Activated CD8-positive, alpha-beta memory T cell treated with anti-CD3 and anti-CD28 coated beads for 4 hours (primary cell): ENCODE measurements around the gene PCCA.
"Not testable (repeated sequence)": the region's sequence is repeated elsewhere in the genome, so short reads cannot be mapped to it uniquely, and the experiment has no call there.

Experiments used
- DNase-seq, 2 donors: peaks; one replicate each; pipeline ENCODE4 v3.0.0-alpha.2; 2020; ENCODE audit warnings: low read depth in 2 of 2

The PCCA gene

DNA sequence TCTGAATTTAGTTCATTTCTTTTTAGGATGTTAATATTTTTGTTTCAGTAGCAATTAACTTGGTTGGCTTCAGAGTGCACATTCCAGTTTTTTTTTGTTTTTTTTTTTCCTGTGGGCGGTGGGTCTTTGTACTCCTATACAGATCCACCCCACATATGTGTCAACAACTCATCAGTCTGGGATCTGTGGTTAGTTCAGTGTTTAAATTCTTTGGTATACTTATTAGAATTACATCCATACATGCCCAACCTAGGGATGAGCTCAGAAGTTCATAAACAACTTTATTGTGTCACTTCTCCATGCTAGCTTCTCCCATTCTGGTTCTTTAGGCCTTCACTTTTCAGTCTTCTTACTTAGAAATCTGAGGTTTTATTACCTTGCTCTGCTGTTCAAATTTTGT, 50.9 kb downstream of the PCCA start:
- no peak for DNase-seq

DNA sequence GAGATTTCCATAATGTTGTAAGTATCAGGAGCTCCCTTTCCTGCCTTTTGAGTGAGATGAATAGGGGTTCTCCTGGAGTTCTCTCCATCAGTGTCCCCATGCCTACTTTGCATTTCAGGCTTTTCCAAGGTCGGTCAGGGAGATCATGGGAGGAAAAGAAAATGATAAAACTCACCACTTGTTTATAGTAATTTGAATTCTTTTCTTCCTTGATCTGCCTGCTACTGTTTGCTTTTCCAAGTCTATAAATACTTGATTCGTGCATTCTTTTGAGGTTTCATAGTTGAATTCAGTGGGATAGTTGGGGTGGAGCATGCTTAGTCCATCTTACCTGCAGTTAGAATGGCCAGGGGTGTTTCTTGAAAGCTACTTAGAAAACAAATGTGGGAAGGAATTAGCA, 51.5 kb downstream of the PCCA start:
- DNase-seq, result no peak

DNA sequence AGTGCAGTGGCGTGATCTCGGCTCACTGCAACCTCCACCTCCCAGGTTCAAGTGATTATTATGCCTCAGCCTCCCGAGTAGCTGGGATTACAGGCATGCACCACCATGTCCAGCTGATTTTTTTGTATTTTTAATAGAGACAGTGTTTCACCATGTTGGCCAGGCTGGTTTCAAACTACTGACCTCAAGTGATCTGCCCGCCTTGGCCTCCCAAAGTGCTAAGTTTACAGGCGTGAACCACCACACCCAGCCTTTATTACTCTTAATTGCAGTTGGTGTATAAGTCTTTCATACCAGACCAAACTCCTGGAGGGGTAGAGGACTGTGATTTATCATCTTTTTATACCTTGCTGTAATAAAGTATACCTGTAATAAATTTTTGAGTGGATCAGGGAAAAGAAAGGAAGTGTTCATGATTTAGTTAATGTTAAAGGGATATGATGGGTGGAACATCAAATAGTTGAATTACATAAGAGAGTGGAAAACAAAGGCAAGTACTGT, 52.6 kb downstream of the PCCA start:
- DNase-seq, result not testable (repeated sequence)

DNA sequence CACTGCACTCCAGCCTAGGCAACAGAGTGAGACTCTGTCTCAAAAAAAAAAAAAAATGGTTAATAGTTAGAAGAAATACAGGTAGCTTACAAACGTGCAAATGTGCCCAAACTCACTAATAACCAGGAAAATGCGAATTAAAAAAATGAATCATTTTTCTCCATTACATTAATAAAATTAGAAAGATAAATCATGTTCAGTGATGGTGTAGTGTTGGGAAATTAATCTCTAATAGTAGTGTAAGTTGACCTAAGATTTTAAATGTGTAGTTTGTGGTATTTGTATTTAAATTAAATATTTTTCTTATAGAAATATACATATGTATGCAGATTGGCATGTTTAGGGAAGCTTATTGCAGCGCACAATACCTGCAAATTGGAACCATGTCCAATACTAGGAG, 57.6 kb downstream of the PCCA start:
- no peak for DNase-seq

DNA sequence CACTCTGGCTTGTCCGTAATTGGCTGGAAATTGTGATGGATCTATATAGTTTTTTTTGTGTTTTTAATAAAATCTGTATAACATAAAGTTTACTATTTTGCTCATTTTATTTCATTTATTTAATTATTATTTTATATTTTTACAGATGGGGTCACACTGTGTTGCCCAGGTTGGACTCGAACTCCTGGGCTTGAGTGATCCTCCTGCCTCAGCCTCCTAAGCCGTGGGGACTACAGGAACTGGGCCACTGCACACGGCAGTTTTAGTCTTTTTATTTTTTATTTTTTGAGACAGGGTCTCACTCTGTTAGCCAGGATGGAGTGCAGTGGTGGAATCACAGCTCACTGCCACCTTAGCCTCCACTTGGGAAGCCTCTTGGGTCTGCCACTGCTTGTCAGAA, 58.9 kb downstream of the PCCA start:
- DNase-seq, result no peak

DNA sequence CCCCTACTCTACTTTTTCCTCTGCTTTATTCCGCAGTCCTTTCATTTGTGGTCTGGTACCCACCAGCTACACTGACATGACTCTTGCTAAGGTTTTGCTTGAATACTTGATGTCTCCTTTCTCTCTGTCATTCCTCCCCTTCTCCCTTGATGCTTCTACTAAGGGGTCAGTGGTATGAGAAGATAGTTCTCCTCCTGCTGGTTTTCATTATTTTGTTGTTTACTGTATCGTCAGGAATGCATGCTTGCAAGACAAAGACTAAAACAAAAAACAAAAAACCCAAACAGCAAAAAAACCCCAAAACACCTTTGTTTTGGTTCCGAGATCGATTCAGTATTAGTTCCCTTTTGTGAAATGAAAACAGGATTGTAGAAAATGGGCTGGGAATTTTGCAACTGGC, 59.5 kb downstream of the PCCA start:
- no peak for DNase-seq

DNA sequence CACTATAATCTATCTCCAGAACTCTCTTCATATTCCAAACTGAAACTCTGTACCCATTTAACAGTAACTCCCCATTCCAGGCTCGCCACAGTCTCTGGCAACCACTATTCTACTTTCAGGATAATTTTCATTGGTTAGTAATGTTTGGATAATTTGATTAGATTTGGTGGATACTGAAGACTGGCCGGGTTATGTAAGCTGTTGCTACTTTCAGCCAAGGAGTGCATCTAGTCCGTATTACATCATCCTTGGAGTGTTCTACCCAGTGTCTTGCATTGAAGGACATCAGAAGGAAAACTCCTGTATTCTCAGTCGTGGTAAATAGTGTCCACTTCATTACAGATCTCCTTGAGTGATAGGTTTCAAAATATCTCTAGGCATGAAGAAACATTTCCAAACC, 60.5 kb downstream of the PCCA start:
- no peak for DNase-seq

DNA sequence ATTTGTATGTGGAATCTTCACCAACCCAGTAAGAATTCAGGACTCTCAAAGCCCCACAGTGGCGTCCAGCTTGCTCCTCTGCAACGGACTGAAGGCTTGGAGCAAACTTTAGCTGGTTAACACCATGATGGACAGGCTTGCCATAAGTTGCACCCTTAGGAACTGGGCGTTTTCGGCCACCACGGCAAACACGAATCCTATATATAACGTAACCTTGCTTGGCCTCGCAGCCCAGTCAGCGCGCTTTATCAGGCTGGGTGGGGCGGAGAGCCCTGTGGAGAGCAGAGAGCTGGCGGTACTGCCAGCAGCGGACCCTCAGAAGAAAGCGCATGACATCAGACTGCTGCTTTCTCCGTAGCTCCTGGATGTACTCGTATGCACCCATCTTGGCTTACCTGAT, 61.8 kb downstream of the PCCA start:
- DNase-seq, result not testable (repeated sequence)

DNA sequence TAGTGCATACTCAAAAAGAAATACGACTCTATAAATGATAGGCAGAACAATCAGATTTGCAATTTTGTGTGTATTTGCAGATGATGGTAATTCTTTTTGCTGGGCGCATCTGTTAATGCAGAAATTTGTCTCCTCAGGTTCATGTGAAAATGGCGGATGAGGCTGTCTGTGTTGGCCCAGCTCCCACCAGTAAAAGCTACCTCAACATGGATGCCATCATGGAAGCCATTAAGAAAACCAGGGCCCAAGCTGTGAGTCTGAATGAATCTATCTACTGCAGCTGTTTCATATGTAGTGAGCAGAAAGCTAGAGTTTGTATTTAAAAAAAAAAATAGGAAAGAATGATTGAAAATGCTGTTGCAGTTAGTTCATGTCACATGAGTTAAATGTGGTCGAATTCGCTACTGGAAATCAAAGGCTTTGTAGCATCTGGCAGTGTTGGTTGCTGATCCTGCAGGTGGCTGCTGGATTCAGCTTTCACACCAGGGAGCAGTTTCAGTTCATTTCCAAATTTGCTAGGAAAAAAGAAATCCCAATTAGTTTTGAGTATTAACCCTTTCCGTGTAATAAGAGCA, 66.0 kb downstream of the PCCA start:
- DNase-seq, result no peak

DNA sequence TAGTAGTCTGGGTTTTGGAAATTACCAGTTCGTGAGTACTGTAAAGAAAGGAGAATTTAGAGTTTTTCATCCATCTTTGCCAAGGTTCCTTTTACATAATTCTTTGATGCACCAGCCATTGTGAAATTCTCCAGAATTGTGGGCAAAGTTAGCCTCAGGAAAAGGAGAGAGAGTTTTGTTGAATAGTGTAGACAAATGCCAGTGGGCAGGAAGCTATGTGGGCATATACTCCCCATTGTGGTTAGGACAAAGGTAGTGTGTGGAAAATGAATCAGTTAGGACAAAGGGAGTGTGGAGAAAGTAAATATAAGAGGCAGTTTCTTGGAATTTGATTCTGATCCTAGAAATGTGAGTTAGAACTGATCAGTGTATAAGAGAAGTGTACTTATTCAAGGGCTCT, 67.9 kb downstream of the PCCA start:
- no peak for DNase-seq

DNA sequence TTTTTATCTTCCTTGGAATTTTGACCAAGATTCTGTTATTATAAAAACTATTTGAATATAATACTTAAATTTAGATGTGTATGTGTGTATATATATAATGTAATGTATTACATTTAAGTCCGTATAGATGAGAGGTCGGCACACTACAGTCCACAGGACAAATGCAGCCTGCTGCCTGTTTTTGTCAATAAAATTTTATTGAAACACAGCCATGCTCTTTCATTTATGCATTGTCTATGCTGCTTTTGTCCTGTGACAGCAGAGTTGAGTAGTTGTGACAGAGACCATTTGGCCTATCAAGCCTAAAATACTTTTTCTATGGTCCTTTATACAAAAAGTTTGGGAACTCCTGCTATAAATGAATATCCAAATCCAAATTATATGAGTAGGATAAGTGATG, 69.7 kb downstream of the PCCA start:
- no peak for DNase-seq

DNA sequence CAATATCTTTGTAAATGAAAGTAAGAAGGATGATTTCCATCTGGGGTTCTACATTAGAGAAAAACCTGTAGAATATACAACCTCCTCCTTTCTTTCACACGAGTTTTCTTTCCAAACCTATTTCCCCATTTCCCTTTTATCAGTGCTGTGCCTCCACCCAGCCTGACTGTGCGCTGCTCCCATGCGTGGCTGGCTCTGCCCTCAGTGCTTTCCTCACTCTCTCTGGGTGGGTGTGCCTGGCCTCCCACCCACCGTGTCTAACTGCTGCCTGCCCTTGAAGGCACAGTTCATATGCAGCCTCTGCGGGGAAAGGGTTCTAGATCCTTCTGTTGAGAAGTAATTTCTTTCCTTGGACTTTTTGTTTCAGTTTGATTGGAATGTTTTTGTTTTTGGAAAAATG, 70.7 kb downstream of the PCCA start:
- no peak for DNase-seq

DNA sequence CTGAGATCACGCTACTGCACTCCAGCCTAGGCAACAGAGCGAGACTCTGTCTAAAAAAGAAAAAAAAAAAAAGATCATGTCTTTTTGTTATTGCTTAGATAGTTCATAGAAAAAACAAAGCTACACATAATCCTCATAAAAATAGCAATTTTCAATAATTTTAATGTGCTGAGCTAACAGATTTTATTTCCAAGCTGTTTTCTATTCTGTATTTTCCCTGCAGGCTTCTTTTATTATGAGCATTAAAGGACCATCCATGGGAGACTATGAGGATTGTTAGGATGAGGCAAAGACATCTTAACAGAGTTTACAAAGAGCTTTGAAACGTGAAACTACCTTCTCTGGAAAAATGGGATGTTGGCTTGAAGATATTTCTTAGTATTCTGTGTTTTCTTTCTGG, 71.6 kb downstream of the PCCA start:
- DNase-seq, result no peak

DNA sequence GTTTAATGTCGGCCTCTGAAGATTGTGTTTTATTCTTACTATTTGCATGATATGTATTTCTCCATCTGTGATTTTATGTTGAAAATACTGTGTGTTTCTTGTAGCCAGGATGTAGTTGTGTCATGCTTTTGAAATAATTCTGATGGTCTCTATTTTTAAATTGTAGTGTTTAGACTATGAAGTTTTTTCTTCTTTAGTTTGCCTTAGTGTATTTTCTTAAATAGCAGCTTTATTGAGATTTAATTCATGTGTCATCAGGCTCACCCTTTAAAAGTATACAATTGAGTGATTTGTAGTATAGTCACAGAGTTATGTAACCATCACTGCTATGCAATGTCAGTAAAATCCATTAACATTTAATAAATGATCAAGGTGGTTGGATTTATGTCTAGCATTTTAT, 74.5 kb downstream of the PCCA start:
- no peak for DNase-seq

DNA sequence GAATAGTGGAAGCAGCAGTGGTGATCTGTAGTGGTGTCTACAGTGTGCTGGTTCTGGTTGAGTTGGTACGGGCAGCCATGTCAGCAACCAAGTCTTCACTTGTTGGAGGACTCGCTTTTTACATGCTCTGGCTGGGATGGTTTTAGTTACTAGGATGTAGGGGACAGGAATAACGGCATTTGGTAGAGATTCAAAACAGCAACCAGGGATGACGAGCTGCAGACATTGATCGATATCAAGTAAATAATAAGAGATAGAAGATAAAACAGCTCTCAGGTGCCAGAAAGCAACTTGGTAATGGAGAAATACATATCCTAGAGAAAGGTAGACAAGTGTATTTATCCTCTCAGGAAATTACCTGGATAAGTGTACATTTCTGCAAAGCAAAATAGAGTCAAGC, 84.3 kb downstream of the PCCA start:
- DNase-seq, result no peak

DNA sequence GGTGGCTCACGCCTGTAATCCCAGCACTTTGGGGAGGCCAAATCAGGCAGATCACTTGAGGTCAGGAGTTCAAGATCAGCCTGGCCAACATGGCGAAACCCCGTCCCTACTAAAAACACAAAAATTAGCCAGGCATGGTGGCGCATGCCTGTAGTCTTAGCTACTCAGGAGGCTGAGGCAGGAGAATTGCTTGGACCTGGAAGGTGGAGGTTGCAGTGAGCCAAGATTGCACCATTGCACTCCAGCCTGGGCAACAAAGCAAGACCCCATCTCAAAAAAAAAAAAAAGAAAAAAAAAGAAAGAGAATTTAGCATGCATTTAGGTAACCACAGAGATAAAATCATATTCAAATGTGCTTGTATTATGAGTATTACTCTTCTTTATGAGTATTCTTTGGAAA, 85.6 kb downstream of the PCCA start:
- not testable (repeated sequence) for DNase-seq

DNA sequence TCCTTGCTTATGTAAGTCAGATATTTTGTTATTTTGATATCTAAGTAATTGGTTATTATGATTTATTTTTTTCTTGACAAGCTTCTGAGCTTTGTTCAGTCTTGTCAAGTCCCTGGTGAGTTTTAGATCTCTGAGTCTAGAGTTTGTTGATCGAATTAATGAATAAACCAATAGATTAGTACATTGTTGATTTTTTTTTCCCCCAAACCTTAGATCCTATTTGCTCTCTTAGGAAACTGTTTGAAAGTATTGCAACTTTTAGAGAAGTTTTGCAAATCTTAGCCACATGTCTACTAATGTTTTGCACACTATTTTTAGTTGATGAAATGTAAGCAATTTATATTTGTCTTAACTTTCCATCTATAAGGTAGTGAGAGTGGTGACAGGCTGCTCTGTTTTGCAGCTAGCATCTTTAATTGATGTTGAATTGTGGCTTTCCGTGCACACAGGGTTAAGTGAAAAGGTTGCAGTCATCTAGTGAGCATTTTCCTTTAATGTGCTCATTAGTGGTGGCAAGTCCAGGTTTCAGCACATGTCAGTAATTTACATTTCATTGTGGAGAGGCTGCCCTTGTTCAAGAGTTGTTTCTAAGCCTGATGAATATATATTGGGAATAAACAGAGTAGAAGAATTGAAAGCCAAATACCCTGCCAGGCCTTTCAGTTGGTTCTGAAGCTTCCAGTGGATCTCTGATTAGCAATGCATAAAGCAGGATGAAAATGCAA, 86.3 kb downstream of the PCCA start:
- no peak for DNase-seq

DNA sequence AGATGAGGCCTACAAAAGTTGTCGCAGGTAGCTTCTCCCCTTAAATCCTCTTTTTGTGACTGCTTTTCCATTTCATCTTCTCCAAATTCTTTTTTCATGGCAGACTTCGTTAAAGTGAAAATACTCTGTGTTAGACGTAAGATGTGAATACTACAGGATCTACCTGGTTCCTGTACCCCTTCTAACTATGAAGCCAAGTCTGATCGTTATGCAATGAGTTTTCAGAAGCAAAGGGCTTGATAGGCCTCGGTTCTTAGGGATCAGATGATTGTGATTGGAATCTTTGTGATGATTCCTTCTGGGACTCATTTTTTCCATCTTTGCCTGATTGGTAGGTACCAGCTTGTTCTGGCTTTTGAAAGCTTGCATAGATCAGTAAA, 86.9 kb downstream of the PCCA start:
- no peak for DNase-seq

DNA sequence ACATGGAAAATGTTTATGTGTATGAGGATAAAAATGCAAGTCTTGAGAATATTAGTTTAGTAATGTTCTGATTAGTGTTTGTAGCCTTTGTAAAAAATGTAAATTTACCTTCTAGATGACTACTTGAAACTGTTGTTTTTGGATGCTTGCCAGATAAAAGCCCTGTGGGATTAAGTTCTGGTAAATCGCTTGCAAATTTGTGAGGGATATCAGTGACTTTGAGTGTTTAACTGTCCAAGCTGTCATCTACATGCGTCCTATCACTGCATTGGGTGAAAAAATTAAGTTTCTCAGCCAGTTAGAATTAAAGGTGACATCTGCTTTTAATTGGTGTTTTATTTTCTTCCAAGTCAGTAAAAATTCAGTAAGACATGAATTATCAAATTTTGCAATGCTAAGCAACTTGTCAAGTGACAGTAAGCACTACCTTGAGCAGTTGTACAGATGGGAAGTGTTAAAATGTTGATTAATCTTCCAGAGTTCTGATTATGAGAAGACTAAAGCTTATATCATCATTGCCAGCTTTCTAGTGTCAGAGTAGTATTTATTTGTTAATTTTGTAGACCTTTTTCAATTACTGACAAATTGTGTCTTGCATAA, 88.0 kb downstream of the PCCA start:
- no peak for DNase-seq

DNA sequence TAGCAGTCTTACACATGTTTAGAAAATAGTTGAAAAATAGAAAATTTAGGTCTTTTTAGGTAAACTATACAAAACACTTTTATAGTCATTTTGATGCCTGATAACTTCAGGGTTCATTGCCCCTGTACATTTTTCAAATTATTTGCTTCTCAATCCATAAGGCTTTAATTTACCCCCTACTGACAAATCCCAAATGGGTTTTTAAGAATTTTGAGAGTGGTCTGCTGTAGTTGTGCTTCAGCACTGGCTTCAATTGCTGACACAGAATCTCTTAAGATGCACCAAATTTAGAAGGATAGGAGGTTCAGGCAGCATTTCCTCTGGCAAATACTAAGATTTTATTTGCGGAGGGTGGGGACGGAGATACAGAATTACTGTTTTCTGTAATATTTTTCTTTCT, 89.4 kb downstream of the PCCA start:
- no peak for DNase-seq

DNA sequence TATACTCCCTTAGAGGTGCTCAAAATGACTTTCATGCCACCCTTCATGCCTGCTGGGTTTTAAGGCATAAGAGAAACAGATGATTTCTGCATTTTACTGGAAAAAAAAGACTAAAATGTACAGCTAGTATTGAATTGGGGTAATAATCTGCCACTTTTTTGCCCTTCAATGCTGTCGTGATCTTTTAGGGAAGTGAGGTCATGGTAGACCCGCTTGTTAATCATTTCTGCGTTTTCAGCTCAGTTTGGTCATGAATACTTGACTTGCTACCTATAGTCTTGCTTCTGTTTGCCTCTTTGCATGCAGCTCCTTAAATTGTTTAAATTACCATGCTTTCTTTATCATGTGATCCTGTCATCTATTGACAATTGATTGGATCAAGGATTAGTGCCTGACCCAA, 90.4 kb downstream of the PCCA start:
- no peak for DNase-seq

DNA sequence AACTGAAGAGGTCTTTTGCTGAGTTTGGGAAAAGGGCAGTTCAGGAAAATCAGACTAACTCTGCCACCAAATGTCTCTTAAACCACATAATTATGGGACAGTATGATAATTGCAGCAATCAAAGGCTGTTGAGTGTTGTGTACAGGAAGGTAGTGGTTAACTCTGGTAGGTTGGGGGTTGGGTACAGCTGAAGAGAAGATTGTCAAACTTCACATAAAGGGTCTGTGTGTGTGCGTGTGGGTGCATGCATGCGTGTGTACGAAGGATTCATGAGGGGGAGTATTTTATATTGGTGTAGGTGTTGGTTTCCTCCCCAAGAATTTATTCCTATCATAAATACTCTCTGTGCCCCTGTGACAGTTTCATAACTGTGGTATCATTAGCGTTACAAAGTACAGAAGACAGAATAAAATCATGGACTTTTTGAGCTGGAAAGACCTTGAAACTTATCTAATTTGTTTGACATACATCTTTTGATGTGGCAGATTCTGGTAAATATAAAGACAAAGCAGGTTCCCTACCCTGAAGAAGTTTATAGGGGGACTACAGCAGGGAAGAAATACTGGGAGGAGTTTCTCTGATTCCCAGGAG, 94.1 kb downstream of the PCCA start:
- DNase-seq, result no peak

DNA sequence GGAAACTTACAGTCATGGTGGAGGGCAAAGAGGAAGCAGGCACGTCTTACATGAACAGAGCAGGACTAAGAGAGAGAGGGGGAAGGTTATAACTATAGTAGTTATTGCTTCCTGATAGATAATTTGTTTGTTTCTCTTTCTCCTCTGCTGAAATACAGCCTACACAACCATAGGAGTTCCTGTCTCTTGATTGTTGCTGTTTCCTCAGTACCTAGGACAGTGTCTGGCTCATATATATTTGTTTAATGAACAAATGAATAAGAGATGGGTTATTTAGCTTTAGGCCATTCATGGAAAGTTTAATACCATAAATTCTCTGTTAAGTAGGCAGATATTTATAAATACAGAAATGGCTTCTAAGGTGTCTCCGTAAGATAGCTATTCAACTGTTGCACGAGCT, 95.2 kb downstream of the PCCA start:
- DNase-seq, result no peak
